Spleen (tissue), 11 donors: ENCODE results near the gene TMEM108. TPM values are rescaled to one million over a fixed set of nuclear protein-coding genes. Genes with fewer than 3 reads are reported as not detected.

Experiments used
- DNase-seq: peaks from one replicate; pipeline ENCODE4 v3.0.0-alpha.2; 2020
- H3K27ac ChIP-seq, 8 donors: fragments of 200-600 bp; sonication (generic) in 7 of 8; 1 replicate in 4 of 8; 2 replicates in 4 of 8; pipeline versions ENCODE4 v1.5.0 to v1.8.0; 2016 to 2021; ENCODE audit warnings: inconsistent platforms in 4 of 8, mild to moderate bottlenecking in 4 of 8, moderate library complexity in 1 of 8
- H3K27me3 ChIP-seq, 7 donors: fragments of 200-600 bp; sonication (generic) in 6 of 7; replicated peaks in 1 of 7; 1 replicate in 4 of 7; 2 replicates in 3 of 7; pipeline versions ENCODE4 v1.5.0 to v1.8.0; 2016 to 2021; ENCODE audit warnings: inconsistent platforms in 3 of 7, mild to moderate bottlenecking in 1 of 7
- H3K36me3 ChIP-seq, 6 donors: fragments of 200-600 bp; sonication (generic) in 5 of 6; 1 replicate in 4 of 6; 2 replicates in 2 of 6; pipeline versions ENCODE4 v1.5.0 to v1.8.0; 2016 to 2021; ENCODE audit warnings: inconsistent platforms in 2 of 6
- H3K4me1 ChIP-seq, 6 donors: fragments of 200-600 bp; sonication (generic) in 5 of 6; 1 replicate in 3 of 6; 2 replicates in 3 of 6; pipeline versions ENCODE4 v1.5.0 to v1.8.0; 2016 to 2021; ENCODE audit warnings: inconsistent platforms in 3 of 6
- H3K4me3 ChIP-seq, 8 donors: fragments of 200-600 bp; sonication (generic) in 7 of 8; 1 replicate in 4 of 8; 2 replicates in 4 of 8; pipeline versions ENCODE4 v1.5.0 to v1.8.0; 2016 to 2021; ENCODE audit warnings: inconsistent platforms in 4 of 8, mild to moderate bottlenecking in 4 of 8, moderate library complexity in 2 of 8
- H3K9me3 ChIP-seq, 8 donors: fragments of 200-600 bp; sonication (generic) in 7 of 8; 1 replicate in 4 of 8; 2 replicates in 4 of 8; pipeline versions ENCODE4 v1.5.0 to v1.8.0; 2016 to 2021; ENCODE audit warnings: inconsistent platforms in 4 of 8
- POLR2A ChIP-seq, 3 donors: fragments of 450-650 bp; IDR thresholded peaks; one replicate each; pipeline ENCODE4 v1.5.1; 2017; ENCODE audit warnings: antibody characterized with exemption in 3 of 3, mild to moderate bottlenecking in 1 of 3
- POLR2AphosphoS5 ChIP-seq, 3 donors: sonication (generic); formaldehyde crosslinking; IDR thresholded peaks; one replicate each; pipeline ENCODE4 v1.5.1; 2017; ENCODE audit warnings: antibody characterized with exemption in 3 of 3
- WGBS, 5 donors: extraction: QIAGEN DNeasy Blood & Tissue Kit in 3 of 5; methylation state at CpG; one replicate each; pipeline versions ENCODE4 v1.1.5 to v1.1.7; 2013 to 2018; 5-methylcytosine and 5-hydroxymethylcytosine counted together
- intact Hi-C: fragments of 100-400 bp; cut with DNase I; formaldehyde crosslinking; loops from one replicate; pipeline ENCODE4 v1.15.0; 2023; ENCODE audit warnings: low total_unique reads
- polyA plus RNA-seq, 3 donors: library from polyadenylated mRNA; stranded (reverse); fragments of 200-250 nt; gene quantifications; one replicate each; pipeline ENCODE4 v1.2.1, GENCODE V29; 2013
- total RNA-seq, 7 donors: library from RNA; depleted of rRNA in 3 of 7; stranded (reverse); fragments of >200 nt in 3 of 7; fragmentation: NEBNext Ultra II Directional in 4 of 7; extraction: Animal tissue kit (Norgen Biotek cat#: 25700) in 4 of 7; gene quantifications; one replicate each; pipeline versions ENCODE4 v1.1.0 to v1.2.1, GENCODE V29; 2016 to 2021
- TF ChIP-seq, protein P1 (sequence below), 11 experiments: fragments of 200-600 bp in 7 of 11; fragments of 450-650 bp in 4 of 11; sonication (generic) in 4 of 11; IDR thresholded peaks in 8 of 11; conservative IDR thresholded peaks in 3 of 11; 1 replicate in 7 of 11; 2 replicates in 4 of 11; pipeline versions ENCODE4 v1.4.0 to v1.8.0; 2016 to 2021; ENCODE audit warnings: antibody characterized with exemption in 11 of 11, inconsistent platforms in 4 of 11, mild to moderate bottlenecking in 1 of 11
- donor health status: healthy with polysubstance abuse.
- donor health status: DM: no; HTN: no; CAD: no; lungs with moderate emphysema.
- donor health status: DM: no; HTN: no; CAD: no.
- donor health status: Bipolar disorder and iron deficiency.
- donor health status: healthy.
- donor health status: DM: no; HTN: no; CAD: no.
- donor health status: DM: yes; HTN: yes; CAD: no.

Gene TMEM108
- total and polyA plus RNA-seq, 10 donors: 0.20 to 4.0 (median 1.1) TPM

- H3K4me3 ChIP-seq: no peak overlapping the region
- no peak overlapping the region for H3K27ac ChIP-seq
- no peaks in the 10 kb centered on the region for H3K36me3 ChIP-seq
- DNase-seq: no peak
- intact Hi-C loops: no loop called here
- no peaks in the 10 kb centered on the region for H3K9me3 ChIP-seq
- TF ChIP-seq, protein P1, sequence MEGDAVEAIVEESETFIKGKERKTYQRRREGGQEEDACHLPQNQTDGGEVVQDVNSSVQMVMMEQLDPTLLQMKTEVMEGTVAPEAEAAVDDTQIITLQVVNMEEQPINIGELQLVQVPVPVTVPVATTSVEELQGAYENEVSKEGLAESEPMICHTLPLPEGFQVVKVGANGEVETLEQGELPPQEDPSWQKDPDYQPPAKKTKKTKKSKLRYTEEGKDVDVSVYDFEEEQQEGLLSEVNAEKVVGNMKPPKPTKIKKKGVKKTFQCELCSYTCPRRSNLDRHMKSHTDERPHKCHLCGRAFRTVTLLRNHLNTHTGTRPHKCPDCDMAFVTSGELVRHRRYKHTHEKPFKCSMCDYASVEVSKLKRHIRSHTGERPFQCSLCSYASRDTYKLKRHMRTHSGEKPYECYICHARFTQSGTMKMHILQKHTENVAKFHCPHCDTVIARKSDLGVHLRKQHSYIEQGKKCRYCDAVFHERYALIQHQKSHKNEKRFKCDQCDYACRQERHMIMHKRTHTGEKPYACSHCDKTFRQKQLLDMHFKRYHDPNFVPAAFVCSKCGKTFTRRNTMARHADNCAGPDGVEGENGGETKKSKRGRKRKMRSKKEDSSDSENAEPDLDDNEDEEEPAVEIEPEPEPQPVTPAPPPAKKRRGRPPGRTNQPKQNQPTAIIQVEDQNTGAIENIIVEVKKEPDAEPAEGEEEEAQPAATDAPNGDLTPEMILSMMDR (IDR thresholded peaks at IDR 0.05 in 8 of 11, conservative IDR thresholded peaks at IDR 0.05 in 3 of 11): no peak
- no peak for TF ChIP-seq POLR2A (IDR thresholded peaks at IDR 0.05)
- no peak for TF ChIP-seq POLR2AphosphoS5 (IDR thresholded peaks at IDR 0.05)
- 64 to 85% (median 74%) methylated on average over 6 of the region's 6 CpGs for WGBS, 5 donors
- H3K4me1 ChIP-seq: no peaks in the 10 kb centered on the region
- H3K27me3 ChIP-seq: peaks cover 0 to under 1% (median 0%) of the 10 kb centered on the region in 7 donors
These were observed 338.6 kb downstream of the TMEM108 start for GRCh38 chr3:133376810-133377209.

DNA sequence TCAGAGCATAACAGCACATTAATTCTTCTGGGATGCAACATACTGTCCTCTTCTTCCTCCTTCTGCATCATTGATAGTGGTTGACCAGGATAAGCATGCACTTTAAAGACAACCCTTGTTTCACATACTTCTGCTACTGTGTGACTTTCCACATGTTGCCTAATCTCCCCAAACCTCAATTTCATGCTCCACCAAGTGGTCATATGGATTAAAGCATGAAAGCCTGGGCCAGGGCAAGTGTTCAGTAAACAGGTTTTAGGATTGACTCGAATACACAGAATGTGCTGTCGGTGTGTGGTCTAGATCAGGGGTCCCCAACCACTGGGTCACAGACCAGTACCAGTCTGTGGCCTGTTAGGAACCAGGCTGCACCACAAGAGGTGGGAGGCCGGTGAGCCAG lies 339.2 kb downstream of the TMEM108 start:
- H3K36me3 ChIP-seq: no peaks in the 10 kb centered on the region
- H3K4me1 ChIP-seq: no peaks in the 10 kb centered on the region
- no peaks in the 10 kb centered on the region for H3K27me3 ChIP-seq
- no peak for TF ChIP-seq POLR2A (IDR thresholded peaks at IDR 0.05)
- no peak for TF ChIP-seq POLR2AphosphoS5 (IDR thresholded peaks at IDR 0.05)
- TF ChIP-seq, protein P1 (IDR thresholded peaks at IDR 0.05 in 8 of 11, conservative IDR thresholded peaks at IDR 0.05 in 3 of 11): peak in 7 of 11 experiments; percentile 14 to 51 (median 30)
- no peaks in the 10 kb centered on the region for H3K9me3 ChIP-seq
- intact Hi-C loops: no loop called here
- 59 to 100% (median 77%) methylated on average over 1 to 3 of the region's 3 CpGs for WGBS, 5 donors
- H3K4me3 ChIP-seq: no peak overlapping the region
- no peak overlapping the region for H3K27ac ChIP-seq
- DNase-seq: no peak

- no peak overlapping the region for H3K27ac ChIP-seq
- no peak overlapping the region for H3K4me3 ChIP-seq
- peaks cover 0 to 4% (median 0%) of the 10 kb centered on the region in 6 donors for H3K4me1 ChIP-seq
- intact Hi-C loops: loop anchor here (5.0 kb wide), 2 partner anchors 338 to 653 kb away; no protein-coding TSS in a partner anchor
- no peak for DNase-seq
- no peaks in the 10 kb centered on the region for H3K9me3 ChIP-seq
- no peaks in the 10 kb centered on the region for H3K36me3 ChIP-seq
- WGBS, 5 donors: 89 to 95% (median 94%) methylated on average over 9 to 19 of the region's 19 CpGs
- TF ChIP-seq POLR2AphosphoS5 (IDR thresholded peaks at IDR 0.05) (no peak), POLR2A (IDR thresholded peaks at IDR 0.05) (no peak)
- TF ChIP-seq, protein P1 (IDR thresholded peaks at IDR 0.05 in 8 of 11, conservative IDR thresholded peaks at IDR 0.05 in 3 of 11): no peak
- no peaks in the 10 kb centered on the region for H3K27me3 ChIP-seq
These were observed 341.7 kb downstream of the TMEM108 start for GRCh38 chr3:133379926-133380325.

- Histone ChIP-seq H3K27ac (no peak overlapping the region), H3K36me3 (no peaks in the 10 kb centered on the region), H3K4me1 (peaks cover 0 to 4% (median 0%) of the 10 kb centered on the region in 6 donors), H3K27me3 (no peaks in the 10 kb centered on the region), H3K4me3 (no peak overlapping the region), H3K9me3 (no peaks in the 10 kb centered on the region)
- no peak for DNase-seq
- TF ChIP-seq POLR2A (IDR thresholded peaks at IDR 0.05) (no peak), POLR2AphosphoS5 (IDR thresholded peaks at IDR 0.05) (no peak)
- TF ChIP-seq, protein P1 (IDR thresholded peaks at IDR 0.05 in 8 of 11, conservative IDR thresholded peaks at IDR 0.05 in 3 of 11): no peak
- intact Hi-C loops: loop anchor here (5.0 kb wide), 2 partner anchors 338 to 653 kb away; no protein-coding TSS in a partner anchor
- 82 to 96% (median 93%) methylated on average over 12 to 16 of the region's 16 CpGs for WGBS, 5 donors
These were observed 342.5 kb downstream of the TMEM108 start for GRCh38 chr3:133380481-133381225.
